Mucosa of descending colon (tissue), 3 donors: ENCODE results near the gene GALNT9. TPM values are rescaled to one million over a fixed set of nuclear protein-coding genes. Genes with fewer than 3 reads are reported as not detected.

Experiments used
- ATAC-seq: fragments of 200-7000 bp; cut with Tn5 transposase; one replicate; pipeline ENCODE4 v1.9.1; 2020; ENCODE audit warnings: mild to moderate bottlenecking, moderate library complexity
- DNase-seq, 3 donors: peaks; one replicate each; pipeline ENCODE4 v3.0.0-alpha.2; 2020
- H3K36me3 ChIP-seq: fragments of 200-600 bp; one replicate; pipeline ENCODE4 v1.8.0; 2021; ENCODE audit warnings: low read depth, mild to moderate bottlenecking
- H3K4me1 ChIP-seq: fragments of 200-600 bp; one replicate; pipeline ENCODE4 v1.8.0; 2021; ENCODE audit warnings: low read depth, mild to moderate bottlenecking
- H3K4me3 ChIP-seq: fragments of 200-600 bp; one replicate; pipeline ENCODE4 v1.8.0; 2021; ENCODE audit warnings: mild to moderate bottlenecking
- H3K9me3 ChIP-seq: fragments of 200-600 bp; one replicate; pipeline ENCODE4 v1.8.0; 2021; ENCODE audit warnings: mild to moderate bottlenecking
- intact Hi-C, 2 donors: fragments of 100-400 bp; cut with DNase I in 1 of 2; cut with micrococcal nuclease in 1 of 2; formaldehyde crosslinking; loops; one replicate each; pipeline versions ENCODE4 v1.11.0 to v1.11.1; 2022; cut with DNase I, micrococcal nuclease
- total RNA-seq, 3 donors: library from RNA; stranded (reverse); fragmentation: NEBNext Ultra II Directional in 2 of 3; extraction: Animal tissue kit (Norgen Biotek cat#: 25700) in 2 of 3; gene quantifications; one replicate each; pipeline versions ENCODE4 v1.2.1 to v1.2.4, GENCODE V29; 2021 to 2023
- TF ChIP-seq, protein P1 (sequence below): fragments of 200-600 bp; IDR thresholded peaks from one replicate; pipeline ENCODE4 v1.8.0; 2022; ENCODE audit warnings: antibody characterized with exemption, mild to moderate bottlenecking
- donor health status: DM: no; HTN: no; CAD: no; lungs with moderate emphysema.
- donor health status: DM: no; HTN: no; CAD: no.
- donor health status: DM: no; HTN: yes; CAD: no.

GALNT9 gene
- total RNA-seq, 3 donors from 2014 or later: 0.43 to 3.7 TPM; not detected in 1

DNA sequence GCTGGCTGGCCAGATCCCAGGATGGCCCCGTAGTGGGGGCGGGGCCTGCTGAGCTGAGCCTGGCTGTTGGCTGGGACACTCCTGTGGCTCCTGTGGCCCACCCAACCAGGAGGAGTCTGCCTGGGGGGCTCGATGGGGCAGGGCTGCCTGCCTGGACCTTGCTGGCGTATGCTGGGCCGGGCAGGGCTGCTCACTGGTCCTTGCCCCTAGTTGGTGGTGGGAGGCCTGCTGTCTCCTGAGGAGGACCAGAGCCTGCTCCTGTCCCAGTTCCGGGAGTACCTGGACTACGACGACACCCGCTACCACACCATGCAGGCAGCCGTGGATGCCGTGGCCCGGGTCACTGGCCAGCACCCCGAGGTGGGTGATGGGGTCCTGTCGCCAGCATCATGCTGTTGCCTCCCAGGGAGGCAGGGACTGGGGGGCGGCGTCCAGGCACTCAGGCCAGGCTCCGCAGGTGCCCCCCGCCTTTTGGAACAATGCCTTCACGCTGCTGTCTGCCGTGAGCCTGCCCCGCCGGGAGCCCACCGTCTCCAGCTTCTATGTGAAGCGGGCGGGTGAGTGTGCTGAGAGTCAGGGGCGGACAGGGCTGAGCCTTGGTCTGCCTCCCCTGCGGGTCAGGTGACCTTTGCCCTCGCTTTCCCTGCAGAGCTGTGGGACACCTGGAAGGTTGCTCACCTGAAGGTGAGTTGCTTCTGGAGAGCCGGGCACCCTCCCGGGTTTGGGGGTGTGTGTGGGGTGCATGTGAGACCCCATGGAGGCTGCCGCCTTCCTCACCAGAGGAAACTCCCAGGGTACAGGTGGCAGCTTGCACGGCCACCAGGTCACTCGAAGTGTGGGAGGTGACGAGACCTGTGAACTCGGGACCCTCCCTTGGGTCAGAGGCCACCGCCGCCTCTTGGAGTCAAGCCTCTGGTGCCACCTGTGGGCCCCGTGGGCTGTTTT, 181.7 kb downstream of the GALNT9 start:
- H3K9me3 ChIP-seq: no peaks in the 10 kb centered on the region
- peaks cover 18% of the 10 kb centered on the region for H3K4me1 ChIP-seq
- TF ChIP-seq, protein P1, sequence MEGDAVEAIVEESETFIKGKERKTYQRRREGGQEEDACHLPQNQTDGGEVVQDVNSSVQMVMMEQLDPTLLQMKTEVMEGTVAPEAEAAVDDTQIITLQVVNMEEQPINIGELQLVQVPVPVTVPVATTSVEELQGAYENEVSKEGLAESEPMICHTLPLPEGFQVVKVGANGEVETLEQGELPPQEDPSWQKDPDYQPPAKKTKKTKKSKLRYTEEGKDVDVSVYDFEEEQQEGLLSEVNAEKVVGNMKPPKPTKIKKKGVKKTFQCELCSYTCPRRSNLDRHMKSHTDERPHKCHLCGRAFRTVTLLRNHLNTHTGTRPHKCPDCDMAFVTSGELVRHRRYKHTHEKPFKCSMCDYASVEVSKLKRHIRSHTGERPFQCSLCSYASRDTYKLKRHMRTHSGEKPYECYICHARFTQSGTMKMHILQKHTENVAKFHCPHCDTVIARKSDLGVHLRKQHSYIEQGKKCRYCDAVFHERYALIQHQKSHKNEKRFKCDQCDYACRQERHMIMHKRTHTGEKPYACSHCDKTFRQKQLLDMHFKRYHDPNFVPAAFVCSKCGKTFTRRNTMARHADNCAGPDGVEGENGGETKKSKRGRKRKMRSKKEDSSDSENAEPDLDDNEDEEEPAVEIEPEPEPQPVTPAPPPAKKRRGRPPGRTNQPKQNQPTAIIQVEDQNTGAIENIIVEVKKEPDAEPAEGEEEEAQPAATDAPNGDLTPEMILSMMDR: no peak
- ATAC-seq: no peak
- intact Hi-C loops: no loop called here
- no peak overlapping the region for H3K4me3 ChIP-seq
- DNase-seq: peak in 1 of 3 donors; percentile 50
- H3K36me3 ChIP-seq: no peaks in the 10 kb centered on the region

DNA sequence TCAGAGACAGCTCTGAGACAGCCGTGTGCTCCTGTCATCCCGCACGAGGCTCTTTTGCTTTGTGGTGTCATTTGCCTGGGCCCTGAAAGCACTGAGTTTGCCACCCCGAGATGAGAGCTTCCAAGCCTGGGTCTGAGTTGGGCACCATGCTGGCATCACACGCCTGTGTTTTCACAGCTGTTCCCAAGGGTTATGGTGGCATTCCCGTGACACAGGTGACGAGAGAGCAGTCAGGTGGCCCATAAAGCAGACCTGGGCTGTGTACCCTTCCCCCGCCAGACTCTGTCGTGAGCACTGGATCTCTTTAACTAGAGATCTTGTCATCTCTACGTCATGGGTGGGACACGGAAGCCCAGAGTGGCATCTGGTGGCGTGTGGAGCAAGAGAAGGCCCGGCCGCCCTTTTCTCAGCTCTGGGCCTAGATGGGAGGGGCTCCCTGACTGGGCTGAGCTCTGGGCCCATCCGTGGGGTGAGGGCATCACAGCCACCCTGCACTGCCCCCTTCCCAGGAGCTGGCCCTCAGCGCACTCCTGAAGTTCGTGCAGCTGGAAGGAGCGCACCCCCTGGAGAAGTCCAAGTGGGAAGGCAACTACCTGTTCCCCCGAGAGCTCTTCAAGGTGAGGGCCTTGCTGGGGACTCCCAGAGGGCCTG, 182.5 kb downstream of the GALNT9 start:
- Histone ChIP-seq H3K4me3 (no peak overlapping the region), H3K9me3 (no peaks in the 10 kb centered on the region), H3K36me3 (no peaks in the 10 kb centered on the region), H3K4me1 (peaks cover 22% of the 10 kb centered on the region)
- ATAC-seq (no peak), DNase-seq (peak in 1 of 3 donors; percentile 41)
- TF ChIP-seq, protein P1: no peak
- intact Hi-C loops: no loop called here

Other genes with a start within 250 kb of the GALNT9 start
- gene DDX51, start 185.3 kb downstream of the GALNT9 start, total RNA-seq: 10 to 100 TPM; 14.2 to 18.7 (median 15.6) TPM
- 10 to 100 TPM; 12.9 to 17.5 (median 13.3) TPM for gene NOC4L, start 185.1 kb downstream of the GALNT9 start, total RNA-seq
- gene FBRSL1, start 160.6 kb upstream of the GALNT9 start, total RNA-seq: 10 to 100 TPM; 54.7 to 68.5 (median 55.6) TPM